Globus pallidus (tissue), 1 donor: ENCODE measurements around the gene HLCS.

Experiments
- DNase-seq: peaks from one replicate; pipeline ENCODE4 v3.0.0-alpha.2; 2015; ENCODE audit warnings: low spot score

Gene HLCS

DNA sequence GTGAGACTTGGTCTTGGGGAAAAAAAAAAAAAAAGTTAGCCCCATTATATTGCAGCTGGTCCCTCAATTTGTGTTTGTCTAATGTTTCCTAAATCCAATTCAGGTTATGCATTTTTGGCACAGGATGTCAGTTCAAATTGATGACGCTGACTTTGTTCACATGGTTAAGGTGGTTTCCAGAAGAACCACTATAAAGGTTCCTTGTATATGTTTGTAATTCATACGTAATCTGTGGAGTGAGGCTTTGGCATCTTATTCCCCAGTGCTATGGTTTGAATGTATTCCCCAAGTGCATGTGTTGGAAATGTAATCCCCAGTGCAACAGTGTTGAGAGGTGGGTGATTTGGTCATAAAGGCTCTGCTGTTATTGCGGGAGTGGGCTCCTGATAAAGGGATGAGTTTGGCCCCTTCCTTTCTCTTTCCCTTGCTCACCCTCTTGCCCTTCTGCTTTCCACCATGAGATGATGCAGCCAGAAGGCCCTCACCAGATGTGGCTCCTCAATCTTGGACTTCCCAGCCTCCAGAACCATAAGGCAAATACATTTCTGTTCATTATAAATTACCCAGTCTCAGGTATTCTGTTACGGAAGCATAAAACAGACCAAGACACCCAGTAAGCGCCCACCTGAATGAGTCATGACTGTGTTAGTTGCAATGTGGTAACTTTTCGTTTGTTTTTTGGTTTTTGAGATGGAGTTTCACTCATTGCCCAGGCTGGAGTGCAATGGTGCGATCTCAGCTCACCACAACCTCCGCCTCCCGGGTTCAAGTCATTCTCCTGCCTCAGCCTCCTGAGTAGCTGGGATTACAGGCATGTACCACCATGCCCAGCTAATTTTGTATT, 19.5 kb upstream of the HLCS start:
- DNase-seq, result no peak

GRCh38 chr21:36981977-36982700, 15.7 kb upstream of the HLCS start:
- DNase-seq, result no peak

GRCh38 chr21:36981049-36981391, 14.6 kb upstream of the HLCS start:
- DNase-seq, result no peak

DNA sequence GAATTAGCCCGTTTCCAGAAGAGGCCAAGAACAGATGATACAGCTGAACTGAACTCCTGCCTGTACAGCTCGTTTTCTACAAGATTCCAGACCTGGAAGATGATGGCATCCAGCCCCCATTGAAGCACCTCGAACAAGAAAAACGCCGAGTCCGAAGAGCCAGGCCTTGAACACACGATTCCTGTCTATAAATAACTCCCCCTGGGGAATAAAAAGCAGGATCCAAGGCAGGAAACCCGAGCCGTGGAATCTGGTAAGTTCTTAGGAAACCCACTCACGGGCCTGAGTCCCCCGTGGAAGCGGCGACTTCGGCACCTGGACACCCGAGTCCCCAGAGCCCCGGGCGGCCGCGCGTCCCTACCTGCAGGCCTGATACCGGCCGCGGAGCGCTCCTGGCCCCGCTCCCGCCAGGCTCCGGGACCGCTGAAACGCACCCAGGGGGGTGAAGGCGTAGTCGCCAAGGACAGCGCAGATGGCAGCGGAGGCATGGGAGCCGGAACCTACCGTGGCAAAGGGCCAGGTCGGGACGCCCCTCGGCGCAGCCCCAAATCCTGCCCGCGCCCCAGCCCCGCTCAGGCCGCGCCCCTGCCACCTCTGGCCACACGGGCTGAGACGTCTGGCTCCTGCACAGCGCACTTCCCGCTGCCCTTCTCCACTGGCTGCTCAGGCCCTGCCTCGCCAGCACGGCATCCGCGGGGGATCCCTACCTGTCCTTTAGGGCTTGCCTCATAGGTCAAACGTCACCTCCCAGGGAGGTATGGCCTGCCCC, 14.0 kb upstream of the HLCS start:
- DNase-seq, result no peak

GRCh38 chr21:36976882-36977651, 10.6 kb upstream of the HLCS start:
- DNase-seq, result peak; percentile 39

- DNase-seq, result no peak
These were observed 9.9 kb upstream of the HLCS start for GRCh38 chr21:36976228-36976861.

DNA sequence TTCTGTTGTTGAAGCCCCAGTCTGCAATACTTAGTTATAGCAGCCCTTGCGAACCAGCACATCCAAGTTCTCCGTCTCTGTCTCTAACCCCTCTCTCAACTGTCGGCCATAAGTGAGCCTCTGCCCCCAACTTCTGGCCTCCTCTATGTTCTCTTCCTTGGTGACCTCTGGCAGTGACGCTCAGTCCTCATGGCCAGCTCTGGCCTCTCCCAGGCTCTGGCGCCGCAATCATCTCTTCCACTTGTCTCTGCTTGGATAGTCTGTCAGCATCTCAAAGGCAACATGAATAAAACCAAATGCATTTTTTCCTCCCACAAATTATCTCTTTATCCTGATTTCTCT, 8.4 kb upstream of the HLCS start:
- DNase-seq, result no peak

GRCh38 chr21:36973986-36974850, 7.7 kb upstream of the HLCS start:
- no peak for DNase-seq

GRCh38 chr21:36968976-36969375, 2.5 kb upstream of the HLCS start:
- DNase-seq, result no peak

- DNase-seq, result no peak
These were observed 1.9 kb upstream of the HLCS start for GRCh38 chr21:36968414-36968813.

GRCh38 chr21:36966821-36967768, 626 bp upstream of the HLCS start:
- DNase-seq, result peak; percentile 29

DNA sequence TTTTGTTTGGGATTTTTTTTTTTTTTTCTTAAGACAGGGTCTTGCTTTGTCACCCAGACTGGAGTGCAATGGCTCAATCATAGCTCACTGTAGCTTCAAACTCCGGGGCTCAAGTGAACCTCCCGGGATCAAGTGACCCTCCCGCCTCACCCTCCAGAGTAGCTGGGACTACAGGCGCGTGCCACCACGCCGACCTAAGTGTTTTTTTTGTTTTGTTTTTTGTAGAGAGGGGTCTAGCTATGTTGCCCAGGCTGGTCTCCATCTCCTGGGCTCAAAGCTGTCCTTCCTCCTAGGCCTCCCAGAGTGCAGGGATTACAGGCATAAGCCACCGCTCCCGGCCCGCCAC, 776 bp downstream of the HLCS start:
- DNase-seq, result no peak

DNA sequence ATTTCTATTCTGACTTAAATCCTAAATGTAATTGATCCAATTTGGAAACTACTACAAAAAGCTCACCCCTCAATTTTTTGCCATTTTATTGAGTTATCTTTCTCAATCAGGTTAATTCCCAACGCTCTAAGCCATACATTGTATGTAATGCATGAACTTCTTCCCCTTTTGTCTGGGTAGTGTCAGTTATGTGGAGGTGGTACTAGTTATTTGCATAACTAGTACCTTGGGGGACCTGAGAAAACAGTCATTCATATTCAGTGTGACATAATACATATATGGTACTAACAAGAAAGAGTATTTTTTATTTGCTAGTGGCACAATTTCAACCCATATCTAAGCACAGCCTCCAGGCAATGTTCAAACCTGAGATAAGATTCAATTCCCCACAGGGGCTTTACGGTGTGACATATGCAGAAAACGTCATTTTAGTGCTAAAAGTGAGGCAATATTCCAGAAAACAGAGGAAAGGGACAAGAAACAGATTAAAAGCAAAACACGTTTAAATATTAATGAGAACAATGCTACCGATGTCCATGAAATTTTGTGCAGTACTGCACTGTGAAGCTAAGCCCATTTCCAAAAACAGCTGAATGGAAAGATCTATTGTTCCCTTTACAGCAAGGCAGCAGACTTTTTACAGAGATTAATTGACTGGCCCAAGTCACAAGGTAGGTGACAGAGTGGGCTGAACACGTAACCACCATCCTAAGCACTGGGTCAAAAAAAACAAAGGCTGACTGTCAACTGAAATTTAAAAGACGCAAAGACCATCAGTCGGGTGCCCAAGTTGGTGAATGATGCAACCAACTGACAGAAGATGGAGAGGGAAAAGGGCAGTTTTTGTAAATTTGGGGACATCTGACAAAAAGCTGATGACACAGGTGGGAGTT, 1.4 kb downstream of the HLCS start:
- DNase-seq, result no peak

- no peak for DNase-seq
These were observed 2.1 kb downstream of the HLCS start for GRCh38 chr21:36964398-36964797.

- DNase-seq, result no peak
These were observed 4.2 kb downstream of the HLCS start for GRCh38 chr21:36962098-36962780.

DNA sequence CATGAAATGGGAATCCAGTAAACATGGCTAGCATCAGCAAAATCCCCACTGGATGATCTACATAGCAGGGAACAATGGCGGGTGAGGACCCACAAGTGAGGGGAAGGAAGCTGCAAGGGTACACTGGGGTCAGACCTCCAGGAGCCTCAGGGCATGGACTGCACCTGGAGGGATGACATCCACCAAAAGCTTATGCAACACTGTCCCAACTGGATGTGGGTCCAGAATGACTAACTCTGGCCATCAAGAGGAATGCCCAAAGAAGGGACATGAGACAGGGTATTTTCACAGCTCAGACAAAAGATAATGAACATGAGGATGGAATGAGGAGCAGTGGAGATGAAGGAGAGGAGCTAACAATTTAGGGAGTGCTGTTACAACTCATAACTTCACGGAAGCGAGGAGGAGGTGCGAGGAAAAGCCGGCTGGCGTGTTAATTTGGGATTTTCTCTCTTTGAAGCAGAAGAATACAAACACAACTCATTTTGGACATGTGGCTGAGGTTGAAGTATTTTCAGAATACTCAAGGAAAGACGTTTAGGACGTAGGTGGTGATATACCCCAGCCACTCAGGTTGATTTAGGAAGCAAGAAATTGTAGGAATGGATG, 5.7 kb downstream of the HLCS start:
- no peak for DNase-seq

DNA sequence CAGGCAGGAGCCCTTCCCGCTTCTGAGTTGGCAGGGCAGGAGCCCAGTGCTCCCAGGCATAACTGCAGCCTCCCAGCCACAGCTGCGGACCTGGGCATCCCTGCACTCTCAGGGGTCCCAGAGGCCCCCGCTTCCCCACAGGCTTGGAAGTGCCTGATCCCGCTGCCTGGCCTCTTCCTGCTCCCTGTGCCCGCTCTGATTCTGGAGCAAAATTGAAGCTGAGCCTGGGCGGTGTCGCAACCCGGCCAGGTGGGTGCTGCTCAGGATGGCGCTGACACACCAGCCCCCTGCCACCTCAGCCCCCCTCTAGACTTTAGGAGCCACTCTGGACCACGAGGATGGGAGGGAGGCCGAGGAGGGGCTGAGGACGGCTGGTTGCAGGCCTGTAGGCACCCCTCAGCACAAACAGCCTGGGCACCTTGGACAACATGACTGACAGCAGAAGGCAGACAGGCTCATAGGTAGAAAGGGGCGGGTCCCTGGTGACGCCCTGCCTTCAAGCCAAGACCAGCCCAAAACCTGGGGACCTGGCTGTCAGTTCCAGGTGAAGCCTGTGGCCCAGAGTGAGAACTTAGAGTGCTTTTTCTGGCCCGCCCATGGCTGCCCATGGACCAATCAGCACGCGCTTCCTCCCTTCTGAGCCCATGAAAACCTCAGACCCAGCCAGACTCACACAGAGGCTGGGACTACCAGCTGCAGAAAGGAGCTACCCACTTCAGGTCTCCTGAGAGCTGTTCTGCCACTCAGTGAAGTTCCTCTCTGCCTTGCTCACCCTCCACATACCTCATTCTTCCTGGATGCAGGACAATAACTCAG, 7.2 kb downstream of the HLCS start:
- DNase-seq, result no peak
